ENCODE measurements around the gene GIPC1.
"Not testable (repeated sequence)": the region's sequence is repeated elsewhere in the genome, so short reads cannot be mapped to it uniquely, and the experiment has no call there.

Gene GIPC1

DNA sequence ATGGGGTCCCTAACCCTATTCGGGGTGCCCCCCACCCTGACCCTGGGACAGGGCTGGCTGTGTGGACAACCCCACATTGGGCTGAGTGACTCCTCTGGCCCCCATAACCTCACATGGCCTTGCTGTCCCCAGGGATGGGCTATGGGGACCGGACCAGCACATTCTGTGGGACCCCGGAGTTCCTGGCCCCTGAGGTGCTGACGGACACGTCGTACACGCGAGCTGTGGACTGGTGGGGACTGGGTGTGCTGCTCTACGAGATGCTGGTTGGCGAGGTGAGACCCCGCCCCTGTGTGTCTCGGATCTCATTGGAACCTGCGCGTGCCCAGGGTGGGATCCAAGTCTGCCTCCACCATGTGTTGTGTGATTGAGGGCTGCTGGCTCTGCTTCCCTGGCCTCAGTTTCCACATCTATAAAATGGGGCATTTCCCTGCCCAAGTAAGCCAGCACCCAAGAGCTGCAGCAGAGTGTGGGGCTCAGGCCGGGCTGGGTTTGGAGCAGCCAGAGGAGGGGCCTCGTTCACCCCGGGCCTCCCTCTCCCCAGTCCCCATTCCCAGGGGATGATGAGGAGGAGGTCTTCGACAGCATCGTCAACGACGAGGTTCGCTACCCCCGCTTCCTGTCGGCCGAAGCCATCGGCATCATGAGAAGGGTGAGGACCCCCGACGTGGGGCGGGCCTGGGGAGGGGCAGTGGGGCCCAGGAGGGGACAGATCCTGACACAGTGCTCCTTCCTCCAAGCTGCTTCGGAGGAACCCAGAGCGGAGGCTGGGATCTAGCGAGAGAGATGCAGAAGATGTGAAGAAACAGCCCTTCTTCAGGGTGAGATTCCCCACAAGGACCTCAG is 25.7 kb downstream of the GIPC1 start:
- Histone ChIP-seq H3K36me3 (ENCODE audit: control insufficient read depth in 2 of 2, insufficient read depth in 2 of 2, low read length in 2 of 2) (peaks cover 2 to 21% of the 10 kb centered on the region in 2 donors), H3K4me3 (ENCODE audit: low read length in 2 of 2) (no peak overlapping the region), H3K27ac (ENCODE audit: low read depth in 2 of 2, low read length in 2 of 2) (no peak overlapping the region), H3K4me1 (ENCODE audit: control insufficient read depth in 2 of 2, insufficient read depth in 2 of 2, low read length in 2 of 2) (peaks cover 8 to 18% of the 10 kb centered on the region in 2 donors), H3K27me3 (ENCODE audit: control insufficient read depth in 2 of 2, insufficient read depth in 2 of 2, low read length in 2 of 2) (peaks cover 5 to 8% of the 10 kb centered on the region in 2 donors), H3K9ac (ENCODE audit: low read depth in 1 of 2, low read length in 2 of 2) (no peak overlapping the region), H3K9me3 (ENCODE audit: control insufficient read depth in 2 of 2, low read length in 2 of 2) (no peaks in the 10 kb centered on the region)

- Histone ChIP-seq H3K9me3 (ENCODE audit: control insufficient read depth in 2 of 2, low read length in 2 of 2) (no peaks in the 10 kb centered on the region), H3K27me3 (ENCODE audit: control insufficient read depth in 2 of 2, insufficient read depth in 2 of 2, low read length in 2 of 2) (peaks cover under 1% of the 10 kb centered on the region in 2 donors), H3K9ac (ENCODE audit: low read depth in 1 of 2, low read length in 2 of 2) (no peak overlapping the region), H3K36me3 (ENCODE audit: control insufficient read depth in 2 of 2, insufficient read depth in 2 of 2, low read length in 2 of 2) (peaks cover 7 to 32% of the 10 kb centered on the region in 2 donors), H3K4me3 (ENCODE audit: low read length in 2 of 2) (no peak overlapping the region), H3K27ac (ENCODE audit: low read depth in 2 of 2, low read length in 2 of 2) (no peak overlapping the region), H3K4me1 (ENCODE audit: control insufficient read depth in 2 of 2, insufficient read depth in 2 of 2, low read length in 2 of 2) (peaks cover 3 to 6% of the 10 kb centered on the region in 2 donors)
These were observed 28.1 kb downstream of the GIPC1 start for GRCh38 chr19:14467816-14468215.

DNA sequence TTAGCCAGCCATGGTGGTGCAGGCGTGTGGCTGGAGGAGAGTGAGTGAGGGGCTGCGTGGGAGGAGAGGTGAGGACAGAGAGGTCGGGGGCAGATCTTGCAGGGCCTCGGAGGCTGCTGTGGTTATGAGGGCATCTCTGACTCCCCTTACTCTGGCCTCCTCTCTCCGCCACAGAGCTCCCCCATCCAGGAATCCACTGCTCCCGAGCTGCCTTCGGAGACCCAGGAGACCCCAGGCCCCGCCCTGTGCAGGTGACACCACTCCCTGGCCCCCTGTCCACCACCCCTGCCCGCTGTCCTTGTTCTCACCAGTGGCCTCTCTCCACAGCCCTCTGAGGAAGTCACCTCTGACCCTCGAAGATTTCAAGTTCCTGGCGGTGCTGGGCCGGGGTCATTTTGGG is 28.5 kb downstream of the GIPC1 start:
- Histone ChIP-seq H3K9me3 (ENCODE audit: control insufficient read depth in 2 of 2, low read length in 2 of 2) (no peaks in the 10 kb centered on the region), H3K4me3 (ENCODE audit: low read length in 2 of 2) (no peak overlapping the region), H3K4me1 (ENCODE audit: control insufficient read depth in 2 of 2, insufficient read depth in 2 of 2, low read length in 2 of 2) (peaks cover 2% of the 10 kb centered on the region in 2 donors), H3K9ac (ENCODE audit: low read depth in 1 of 2, low read length in 2 of 2) (no peak overlapping the region), H3K36me3 (ENCODE audit: control insufficient read depth in 2 of 2, insufficient read depth in 2 of 2, low read length in 2 of 2) (peaks cover 7 to 32% of the 10 kb centered on the region in 2 donors), H3K27ac (ENCODE audit: low read depth in 2 of 2, low read length in 2 of 2) (no peak overlapping the region), H3K27me3 (ENCODE audit: control insufficient read depth in 2 of 2, insufficient read depth in 2 of 2, low read length in 2 of 2) (no peaks in the 10 kb centered on the region)

GRCh38 chr19:14463747-14464146 is 32.2 kb downstream of the GIPC1 start:
- Histone ChIP-seq H3K27ac (ENCODE audit: low read depth in 2 of 2, low read length in 2 of 2) (no peak overlapping the region), H3K4me1 (ENCODE audit: control insufficient read depth in 2 of 2, insufficient read depth in 2 of 2, low read length in 2 of 2) (no peaks in the 10 kb centered on the region), H3K36me3 (ENCODE audit: control insufficient read depth in 2 of 2, insufficient read depth in 2 of 2, low read length in 2 of 2) (peaks cover 7 to 25% of the 10 kb centered on the region in 2 donors), H3K27me3 (ENCODE audit: control insufficient read depth in 2 of 2, insufficient read depth in 2 of 2, low read length in 2 of 2) (no peaks in the 10 kb centered on the region), H3K4me3 (ENCODE audit: low read length in 2 of 2) (no peak overlapping the region), H3K9me3 (ENCODE audit: control insufficient read depth in 2 of 2, low read length in 2 of 2) (no peaks in the 10 kb centered on the region), H3K9ac (ENCODE audit: low read depth in 1 of 2, low read length in 2 of 2) (no peak overlapping the region)

DNA sequence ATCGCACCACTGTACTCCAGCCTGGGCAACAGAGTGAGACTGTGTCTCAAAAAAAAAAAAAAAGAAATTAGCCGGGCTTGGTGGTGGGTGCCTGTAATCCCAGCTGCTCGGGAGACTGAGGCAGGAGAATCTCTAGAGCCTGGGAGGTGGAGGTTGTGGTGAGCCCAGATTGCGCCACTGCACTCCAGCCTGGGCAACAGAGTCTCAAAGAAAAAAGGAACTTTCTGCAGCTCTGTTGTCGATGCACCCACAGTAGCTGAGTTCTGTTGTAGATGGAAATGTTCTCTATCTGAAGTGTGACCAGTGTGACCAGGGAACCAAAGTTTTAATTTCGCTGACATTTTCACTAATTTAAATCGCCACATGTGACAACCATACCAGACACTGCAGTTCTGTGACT is 33.5 kb downstream of the GIPC1 start:
- H3K4me1 ChIP-seq (ENCODE audit: control insufficient read depth in 2 of 2, insufficient read depth in 2 of 2, low read length in 2 of 2); H3K27me3 ChIP-seq (ENCODE audit: control insufficient read depth in 2 of 2, insufficient read depth in 2 of 2, low read length in 2 of 2); H3K27ac ChIP-seq (ENCODE audit: low read depth in 2 of 2, low read length in 2 of 2); H3K4me3 ChIP-seq (ENCODE audit: low read length in 2 of 2); H3K9ac ChIP-seq (ENCODE audit: low read depth in 1 of 2, low read length in 2 of 2); H3K9me3 ChIP-seq (ENCODE audit: control insufficient read depth in 2 of 2, low read length in 2 of 2): not testable (repeated sequence)
- peaks cover 5 to 26% of the 10 kb centered on the region in 2 donors for H3K36me3 ChIP-seq (ENCODE audit: control insufficient read depth in 2 of 2, insufficient read depth in 2 of 2, low read length in 2 of 2)

DNA sequence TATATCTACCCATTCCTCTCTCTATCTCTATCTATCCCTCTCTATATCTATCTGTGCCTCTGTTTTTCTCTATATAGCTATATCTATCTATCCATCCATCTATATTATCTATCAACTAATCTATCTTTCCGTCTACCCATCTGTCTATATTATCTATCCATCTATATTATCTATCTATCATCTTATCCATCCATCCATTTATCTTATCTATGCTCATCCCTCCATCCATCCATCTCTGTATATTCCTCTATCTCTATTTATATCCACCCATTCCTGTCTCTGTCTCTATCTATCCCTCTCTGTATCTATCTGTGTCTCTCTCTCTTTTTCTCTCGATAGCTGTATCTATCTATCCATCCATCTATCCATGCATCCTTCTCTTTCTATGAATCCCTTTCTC is 35.0 kb downstream of the GIPC1 start:
- Histone ChIP-seq H3K9me3 (ENCODE audit: control insufficient read depth in 2 of 2, low read length in 2 of 2) (no peaks in the 10 kb centered on the region), H3K27ac (ENCODE audit: low read depth in 2 of 2, low read length in 2 of 2) (no peak overlapping the region), H3K27me3 (ENCODE audit: control insufficient read depth in 2 of 2, insufficient read depth in 2 of 2, low read length in 2 of 2) (no peaks in the 10 kb centered on the region), H3K4me3 (ENCODE audit: low read length in 2 of 2) (no peak overlapping the region), H3K9ac (ENCODE audit: low read depth in 1 of 2, low read length in 2 of 2) (no peak overlapping the region), H3K36me3 (ENCODE audit: control insufficient read depth in 2 of 2, insufficient read depth in 2 of 2, low read length in 2 of 2) (peaks cover 5 to 26% of the 10 kb centered on the region in 2 donors), H3K4me1 (ENCODE audit: control insufficient read depth in 2 of 2, insufficient read depth in 2 of 2, low read length in 2 of 2) (no peaks in the 10 kb centered on the region)

DNA sequence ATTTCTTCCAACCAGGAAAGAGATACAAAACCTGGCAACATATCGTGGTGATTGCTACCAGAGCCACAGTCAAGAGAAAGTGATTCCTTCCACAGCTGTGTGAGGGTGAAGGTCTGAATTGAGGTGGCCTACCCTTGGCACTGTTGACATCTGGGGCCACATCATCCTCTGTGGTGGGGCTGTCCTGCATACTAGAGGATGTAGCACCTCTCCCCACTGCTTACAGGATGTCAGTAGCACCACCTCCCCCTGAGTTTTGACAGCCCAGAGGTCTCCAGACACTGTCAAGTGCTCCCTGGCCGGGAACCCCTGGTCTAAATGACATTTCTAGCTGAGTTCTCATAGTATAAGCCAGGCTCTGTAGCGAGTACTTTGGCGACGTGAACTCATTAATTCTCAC is 36.2 kb downstream of the GIPC1 start:
- no peak overlapping the region for H3K4me3 ChIP-seq (ENCODE audit: low read length in 2 of 2)
- no peak overlapping the region for H3K27ac ChIP-seq (ENCODE audit: low read depth in 2 of 2, low read length in 2 of 2)
- no peaks in the 10 kb centered on the region for H3K9me3 ChIP-seq (ENCODE audit: control insufficient read depth in 2 of 2, low read length in 2 of 2)
- no peaks in the 10 kb centered on the region for H3K4me1 ChIP-seq (ENCODE audit: control insufficient read depth in 2 of 2, insufficient read depth in 2 of 2, low read length in 2 of 2)
- H3K36me3 ChIP-seq (ENCODE audit: control insufficient read depth in 2 of 2, insufficient read depth in 2 of 2, low read length in 2 of 2): peaks cover 5 to 23% of the 10 kb centered on the region in 2 donors
- no peak overlapping the region for H3K9ac ChIP-seq (ENCODE audit: low read depth in 1 of 2, low read length in 2 of 2)
- no peaks in the 10 kb centered on the region for H3K27me3 ChIP-seq (ENCODE audit: control insufficient read depth in 2 of 2, insufficient read depth in 2 of 2, low read length in 2 of 2)

GRCh38 chr19:14452303-14452702 is 43.6 kb downstream of the GIPC1 start:
- not testable (repeated sequence) for H3K9me3 ChIP-seq (ENCODE audit: control insufficient read depth in 2 of 2, low read length in 2 of 2); H3K27ac ChIP-seq (ENCODE audit: low read depth in 2 of 2, low read length in 2 of 2); H3K27me3 ChIP-seq (ENCODE audit: control insufficient read depth in 2 of 2, insufficient read depth in 2 of 2, low read length in 2 of 2); H3K9ac ChIP-seq (ENCODE audit: low read depth in 1 of 2, low read length in 2 of 2); H3K4me1 ChIP-seq (ENCODE audit: control insufficient read depth in 2 of 2, insufficient read depth in 2 of 2, low read length in 2 of 2); H3K4me3 ChIP-seq (ENCODE audit: low read length in 2 of 2)
- peaks cover 13 to 19% of the 10 kb centered on the region in 2 donors for H3K36me3 ChIP-seq (ENCODE audit: control insufficient read depth in 2 of 2, insufficient read depth in 2 of 2, low read length in 2 of 2)

GRCh38 chr19:14450876-14451275 is 45.1 kb downstream of the GIPC1 start:
- H3K27me3 ChIP-seq (ENCODE audit: control insufficient read depth in 2 of 2, insufficient read depth in 2 of 2, low read length in 2 of 2): no peaks in the 10 kb centered on the region
- peaks cover 20 to 32% of the 10 kb centered on the region in 2 donors for H3K36me3 ChIP-seq (ENCODE audit: control insufficient read depth in 2 of 2, insufficient read depth in 2 of 2, low read length in 2 of 2)
- H3K27ac ChIP-seq (ENCODE audit: low read depth in 2 of 2, low read length in 2 of 2): no peak overlapping the region
- H3K9me3 ChIP-seq (ENCODE audit: control insufficient read depth in 2 of 2, low read length in 2 of 2): no peaks in the 10 kb centered on the region
- H3K9ac ChIP-seq (ENCODE audit: low read depth in 1 of 2, low read length in 2 of 2): no peak overlapping the region
- no peaks in the 10 kb centered on the region for H3K4me1 ChIP-seq (ENCODE audit: control insufficient read depth in 2 of 2, insufficient read depth in 2 of 2, low read length in 2 of 2)
- no peak overlapping the region for H3K4me3 ChIP-seq (ENCODE audit: low read length in 2 of 2)

- no peaks in the 10 kb centered on the region for H3K4me1 ChIP-seq (ENCODE audit: control insufficient read depth in 2 of 2, insufficient read depth in 2 of 2, low read length in 2 of 2)
- H3K9me3 ChIP-seq (ENCODE audit: control insufficient read depth in 2 of 2, low read length in 2 of 2): no peaks in the 10 kb centered on the region
- no peak overlapping the region for H3K9ac ChIP-seq (ENCODE audit: low read depth in 1 of 2, low read length in 2 of 2)
- H3K27me3 ChIP-seq (ENCODE audit: control insufficient read depth in 2 of 2, insufficient read depth in 2 of 2, low read length in 2 of 2): no peaks in the 10 kb centered on the region
- H3K4me3 ChIP-seq (ENCODE audit: low read length in 2 of 2): no peak overlapping the region
- H3K27ac ChIP-seq (ENCODE audit: low read depth in 2 of 2, low read length in 2 of 2): no peak overlapping the region
- H3K36me3 ChIP-seq (ENCODE audit: control insufficient read depth in 2 of 2, insufficient read depth in 2 of 2, low read length in 2 of 2): peaks cover 20 to 32% of the 10 kb centered on the region in 2 donors
These were observed 45.6 kb downstream of the GIPC1 start for GRCh38 chr19:14450168-14450874.

Measured in mucosa of rectum (tissue), 2 donors.